Measurements from ENCODE around the gene PCNX1.
"Not testable (repeated sequence)": the region's sequence is repeated elsewhere in the genome, so short reads cannot be mapped to it uniquely, and the experiment has no call there.

The PCNX1 gene

GRCh38 chr14:70873627-70874026 is 33.6 kb upstream of the PCNX1 start:
- H3K79me2 ChIP-seq (ENCODE audit: control insufficient read depth, low read length), result no peaks in the 10 kb centered on the region
- no peaks in the 10 kb centered on the region for H4K20me1 ChIP-seq (ENCODE audit: control insufficient read depth, insufficient read depth, low read depth, low read length)
- no peaks in the 10 kb centered on the region for H3K27me3 ChIP-seq (ENCODE audit: control insufficient read depth, low read length)
- no peaks in the 10 kb centered on the region for H3K4me1 ChIP-seq (ENCODE audit: control insufficient read depth, low read length)
- H3K9me2 ChIP-seq (replicated peaks; ENCODE audit: control insufficient read depth, low read length), result no peaks in the 10 kb centered on the region
- H3K4me3 ChIP-seq (ENCODE audit: low read length), result no peak overlapping the region
- H3K27ac ChIP-seq (ENCODE audit: low read depth, low read length), result no peak overlapping the region
- H3F3A ChIP-seq (ENCODE audit: control insufficient read depth, insufficient read depth), result no peaks in the 10 kb centered on the region
- TF ChIP-seq EZH2phosphoT487 (IDR thresholded peaks at IDR 0.05; ENCODE audit: borderline replicate concordance, low read length), result no peak
- TF ChIP-seq, protein P1, sequence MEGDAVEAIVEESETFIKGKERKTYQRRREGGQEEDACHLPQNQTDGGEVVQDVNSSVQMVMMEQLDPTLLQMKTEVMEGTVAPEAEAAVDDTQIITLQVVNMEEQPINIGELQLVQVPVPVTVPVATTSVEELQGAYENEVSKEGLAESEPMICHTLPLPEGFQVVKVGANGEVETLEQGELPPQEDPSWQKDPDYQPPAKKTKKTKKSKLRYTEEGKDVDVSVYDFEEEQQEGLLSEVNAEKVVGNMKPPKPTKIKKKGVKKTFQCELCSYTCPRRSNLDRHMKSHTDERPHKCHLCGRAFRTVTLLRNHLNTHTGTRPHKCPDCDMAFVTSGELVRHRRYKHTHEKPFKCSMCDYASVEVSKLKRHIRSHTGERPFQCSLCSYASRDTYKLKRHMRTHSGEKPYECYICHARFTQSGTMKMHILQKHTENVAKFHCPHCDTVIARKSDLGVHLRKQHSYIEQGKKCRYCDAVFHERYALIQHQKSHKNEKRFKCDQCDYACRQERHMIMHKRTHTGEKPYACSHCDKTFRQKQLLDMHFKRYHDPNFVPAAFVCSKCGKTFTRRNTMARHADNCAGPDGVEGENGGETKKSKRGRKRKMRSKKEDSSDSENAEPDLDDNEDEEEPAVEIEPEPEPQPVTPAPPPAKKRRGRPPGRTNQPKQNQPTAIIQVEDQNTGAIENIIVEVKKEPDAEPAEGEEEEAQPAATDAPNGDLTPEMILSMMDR (IDR thresholded peaks at IDR 0.05; ENCODE audit: low read depth, low read length, poor library complexity, severe bottlenecking), result no peak
- H3K36me3 ChIP-seq (ENCODE audit: control insufficient read depth, low read length), result no peaks in the 10 kb centered on the region
- H3K9me3 ChIP-seq (ENCODE audit: control insufficient read depth, insufficient read depth, low read length), result peaks cover 16% of the 10 kb centered on the region
- no peak overlapping the region for H3K4me2 ChIP-seq (ENCODE audit: low read length)

- not testable (repeated sequence) for H3K79me2 ChIP-seq (ENCODE audit: control insufficient read depth, low read length); H3K36me3 ChIP-seq (ENCODE audit: control insufficient read depth, low read length); H3K27me3 ChIP-seq (ENCODE audit: control insufficient read depth, low read length); H3K4me3 ChIP-seq (ENCODE audit: low read length); H3K4me1 ChIP-seq (ENCODE audit: control insufficient read depth, low read length); H3K9me2 ChIP-seq (replicated peaks; ENCODE audit: control insufficient read depth, low read length); H3K9me3 ChIP-seq (ENCODE audit: control insufficient read depth, insufficient read depth, low read length); H3K27ac ChIP-seq (ENCODE audit: low read depth, low read length); H3F3A ChIP-seq (ENCODE audit: control insufficient read depth, insufficient read depth); H3K4me2 ChIP-seq (ENCODE audit: low read length); H4K20me1 ChIP-seq (ENCODE audit: control insufficient read depth, insufficient read depth, low read depth, low read length)
Observed at GRCh38 chr14:70875811-70876460, 31.3 kb upstream of the PCNX1 start.

- no peaks in the 10 kb centered on the region for H3K79me2 ChIP-seq (ENCODE audit: control insufficient read depth, low read length)
- TF ChIP-seq, protein P1 (IDR thresholded peaks at IDR 0.05; ENCODE audit: low read depth, low read length, poor library complexity, severe bottlenecking), result no peak
- TF ChIP-seq EZH2phosphoT487 (IDR thresholded peaks at IDR 0.05; ENCODE audit: borderline replicate concordance, low read length), result no peak
- no peaks in the 10 kb centered on the region for H3K36me3 ChIP-seq (ENCODE audit: control insufficient read depth, low read length)
- H3K9me3 ChIP-seq (ENCODE audit: control insufficient read depth, insufficient read depth, low read length), result no peaks in the 10 kb centered on the region
- no peaks in the 10 kb centered on the region for H3K27me3 ChIP-seq (ENCODE audit: control insufficient read depth, low read length)
- H3F3A ChIP-seq (ENCODE audit: control insufficient read depth, insufficient read depth), result no peaks in the 10 kb centered on the region
- no peaks in the 10 kb centered on the region for H4K20me1 ChIP-seq (ENCODE audit: control insufficient read depth, insufficient read depth, low read depth, low read length)
- no peak overlapping the region for H3K4me3 ChIP-seq (ENCODE audit: low read length)
- no peak overlapping the region for H3K27ac ChIP-seq (ENCODE audit: low read depth, low read length)
- no peak overlapping the region for H3K4me2 ChIP-seq (ENCODE audit: low read length)
- no peaks in the 10 kb centered on the region for H3K9me2 ChIP-seq (replicated peaks; ENCODE audit: control insufficient read depth, low read length)
- peaks cover 3% of the 10 kb centered on the region; the same call in 1 of the 2 replicates for H3K4me1 ChIP-seq (ENCODE audit: control insufficient read depth, low read length)
Observed at GRCh38 chr14:70879448-70879847, 27.8 kb upstream of the PCNX1 start.

DNA sequence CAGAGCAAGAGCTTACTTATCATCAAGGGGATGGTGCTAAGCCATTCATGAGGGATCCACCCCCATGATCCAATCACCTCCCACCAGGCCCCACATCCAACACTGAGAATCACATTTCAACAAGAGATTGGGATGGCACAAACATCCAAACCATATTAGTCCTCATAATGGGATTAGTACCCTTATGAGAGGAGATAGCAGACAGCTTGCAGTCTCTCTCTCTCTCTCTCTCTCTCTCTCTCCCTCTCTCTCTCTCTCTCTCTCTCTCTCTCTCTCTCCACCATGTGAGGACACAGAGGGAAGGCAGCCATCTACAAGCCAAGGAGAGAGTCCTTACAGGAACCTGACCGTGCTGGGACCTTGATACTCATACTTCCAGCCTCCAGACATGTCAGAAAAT is 26.4 kb upstream of the PCNX1 start:
- not testable (repeated sequence) for H4K20me1 ChIP-seq (ENCODE audit: control insufficient read depth, insufficient read depth, low read depth, low read length); H3K4me2 ChIP-seq (ENCODE audit: low read length); H3K4me3 ChIP-seq (ENCODE audit: low read length); H3K9me3 ChIP-seq (ENCODE audit: control insufficient read depth, insufficient read depth, low read length); H3K4me1 ChIP-seq (ENCODE audit: control insufficient read depth, low read length); H3K27ac ChIP-seq (ENCODE audit: low read depth, low read length); H3F3A ChIP-seq (ENCODE audit: control insufficient read depth, insufficient read depth); H3K9me2 ChIP-seq (replicated peaks; ENCODE audit: control insufficient read depth, low read length); H3K27me3 ChIP-seq (ENCODE audit: control insufficient read depth, low read length); H3K36me3 ChIP-seq (ENCODE audit: control insufficient read depth, low read length); H3K79me2 ChIP-seq (ENCODE audit: control insufficient read depth, low read length)

Measured in DOHH2 (cell line).